ENCODE data around the gene DGLUCY. TPM values are rescaled to one million over a fixed set of nuclear protein-coding genes. Genes with fewer than 3 reads are reported as not detected.
A peak's percentile ranks its signal among the peaks of the same experiment; 100 is the strongest.

The DGLUCY gene
- total and polyA plus RNA-seq, 11 donors, result 53.7 to 234 (median 138) TPM

GRCh38 chr14:91228112-91229004 lies 114.5 kb downstream of the DGLUCY start:
- WGBS, 4 donors, result 91 to 97% (median 94%) methylated on average over 13 to 14 of the region's 14 CpGs
- Histone ChIP-seq H3K9me3 (peaks cover 0 to 17% (median 6%) of the 10 kb centered on the region in 12 donors), H3K27ac (peak overlapping the region in 1 of 12 donors; percentile 71), H3K27me3 (no peaks in the 10 kb centered on the region), H3K4me1 (peaks cover 0 to 69% (median 3%) of the 10 kb centered on the region in 12 donors), H3K36me3 (peaks cover 0 to 61% (median 48%) of the 10 kb centered on the region in 9 donors), H3K4me3 (no peak overlapping the region)
- ATAC-seq (no peak), DNase-seq (no peak)
- intact Hi-C loops (cut with DNase I), result no loop called here
- no peak for TF ChIP-seq POLR2A (IDR thresholded peaks at IDR 0.05)
- TF ChIP-seq, protein P1, sequence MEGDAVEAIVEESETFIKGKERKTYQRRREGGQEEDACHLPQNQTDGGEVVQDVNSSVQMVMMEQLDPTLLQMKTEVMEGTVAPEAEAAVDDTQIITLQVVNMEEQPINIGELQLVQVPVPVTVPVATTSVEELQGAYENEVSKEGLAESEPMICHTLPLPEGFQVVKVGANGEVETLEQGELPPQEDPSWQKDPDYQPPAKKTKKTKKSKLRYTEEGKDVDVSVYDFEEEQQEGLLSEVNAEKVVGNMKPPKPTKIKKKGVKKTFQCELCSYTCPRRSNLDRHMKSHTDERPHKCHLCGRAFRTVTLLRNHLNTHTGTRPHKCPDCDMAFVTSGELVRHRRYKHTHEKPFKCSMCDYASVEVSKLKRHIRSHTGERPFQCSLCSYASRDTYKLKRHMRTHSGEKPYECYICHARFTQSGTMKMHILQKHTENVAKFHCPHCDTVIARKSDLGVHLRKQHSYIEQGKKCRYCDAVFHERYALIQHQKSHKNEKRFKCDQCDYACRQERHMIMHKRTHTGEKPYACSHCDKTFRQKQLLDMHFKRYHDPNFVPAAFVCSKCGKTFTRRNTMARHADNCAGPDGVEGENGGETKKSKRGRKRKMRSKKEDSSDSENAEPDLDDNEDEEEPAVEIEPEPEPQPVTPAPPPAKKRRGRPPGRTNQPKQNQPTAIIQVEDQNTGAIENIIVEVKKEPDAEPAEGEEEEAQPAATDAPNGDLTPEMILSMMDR (IDR thresholded peaks at IDR 0.05), result no peak

GRCh38 chr14:91229005-91229382 lies 115.1 kb downstream of the DGLUCY start:
- no peak for DNase-seq
- Histone ChIP-seq H3K9me3 (peaks cover 0 to 17% (median 6%) of the 10 kb centered on the region in 12 donors), H3K27ac (peak overlapping the region in 1 of 12 donors; percentile 71), H3K4me1 (peaks cover 0 to 63% (median 0%) of the 10 kb centered on the region in 12 donors), H3K27me3 (no peaks in the 10 kb centered on the region), H3K36me3 (peaks cover 0 to 57% (median 42%) of the 10 kb centered on the region in 9 donors), H3K4me3 (no peak overlapping the region)
- intact Hi-C loops (cut with DNase I), result no loop called here
- WGBS, 4 donors, result 100% methylated on average over 1 of the region's 1 CpG
- TF ChIP-seq, protein P1 (IDR thresholded peaks at IDR 0.05), result no peak
- TF ChIP-seq POLR2A (IDR thresholded peaks at IDR 0.05), result no peak
- no peak for ATAC-seq

- Histone ChIP-seq H3K36me3 (peaks cover 0 to 50% (median 36%) of the 10 kb centered on the region in 9 donors), H3K4me1 (peaks cover 0 to 62% (median 0%) of the 10 kb centered on the region in 12 donors), H3K27me3 (no peaks in the 10 kb centered on the region), H3K4me3 (no peak overlapping the region), H3K27ac (peak overlapping the region in 1 of 12 donors; percentile 83), H3K9me3 (peaks cover 0 to 17% (median 6%) of the 10 kb centered on the region in 12 donors)
- DNase-seq, result no peak
- WGBS, 4 donors, result 73 to 84% (median 79%) methylated on average over 6 of the region's 6 CpGs
- peak in 1 of 4 donors; percentile 12 for ATAC-seq
- no peak for TF ChIP-seq POLR2A (IDR thresholded peaks at IDR 0.05)
- TF ChIP-seq, protein P1 (IDR thresholded peaks at IDR 0.05), result no peak
- intact Hi-C loops (cut with DNase I), result no loop called here
These were observed 115.9 kb downstream of the DGLUCY start for GRCh38 chr14:91229743-91230200.

DNA sequence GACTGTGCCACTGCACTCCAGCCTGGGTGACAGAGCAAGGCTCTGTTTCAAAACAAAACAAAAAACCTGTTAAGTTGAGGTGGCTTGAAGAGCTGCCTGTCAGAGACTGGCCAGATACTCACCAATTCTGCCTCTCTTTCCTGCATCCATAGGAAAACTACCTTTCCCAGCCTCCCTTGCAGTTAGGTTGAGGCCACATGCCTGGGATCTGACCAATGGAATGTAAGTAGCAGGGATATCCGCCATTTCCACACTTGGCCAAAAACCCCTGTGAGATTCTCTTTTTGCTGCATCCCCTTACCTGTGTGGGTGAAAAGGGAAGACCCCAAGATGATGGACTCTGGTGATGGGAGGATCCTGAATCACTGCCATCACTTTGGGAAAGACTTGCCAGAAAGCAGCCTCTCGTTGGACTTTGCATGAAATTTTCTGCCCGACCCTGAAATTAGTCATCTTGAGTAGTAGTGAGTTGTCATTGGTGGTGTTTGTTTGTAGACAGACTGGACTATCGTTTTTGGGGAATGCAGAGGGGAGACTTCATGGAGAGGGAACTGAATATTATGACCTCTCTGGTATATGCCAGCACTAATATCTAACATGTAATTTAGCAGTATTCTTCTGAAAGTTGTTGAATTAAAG lies 116.6 kb downstream of the DGLUCY start:
- H3K27me3 ChIP-seq, result no peaks in the 10 kb centered on the region

More for the DNA sequence above, 116.6 kb downstream of the DGLUCY start:
- DNase-seq (no peak), ATAC-seq (no peak)
- 90 to 96% (median 93%) methylated on average over 4 of the region's 4 CpGs for WGBS, 4 donors
- Histone ChIP-seq H3K9me3 (peaks cover 0 to 17% (median 6%) of the 10 kb centered on the region in 12 donors), H3K4me1 (peaks cover 0 to 62% (median 0%) of the 10 kb centered on the region in 12 donors), H3K36me3 (peaks cover 0 to 42% (median 28%) of the 10 kb centered on the region in 9 donors), H3K27ac (peak overlapping the region in 1 of 12 donors; percentile 83), H3K4me3 (no peak overlapping the region)
- TF ChIP-seq, protein P1 (IDR thresholded peaks at IDR 0.05), result no peak
- no peak for TF ChIP-seq POLR2A (IDR thresholded peaks at IDR 0.05)
- intact Hi-C loops (cut with DNase I), result no loop called here
